ENCODE measurements around the gene SNAPC4.

DNA sequence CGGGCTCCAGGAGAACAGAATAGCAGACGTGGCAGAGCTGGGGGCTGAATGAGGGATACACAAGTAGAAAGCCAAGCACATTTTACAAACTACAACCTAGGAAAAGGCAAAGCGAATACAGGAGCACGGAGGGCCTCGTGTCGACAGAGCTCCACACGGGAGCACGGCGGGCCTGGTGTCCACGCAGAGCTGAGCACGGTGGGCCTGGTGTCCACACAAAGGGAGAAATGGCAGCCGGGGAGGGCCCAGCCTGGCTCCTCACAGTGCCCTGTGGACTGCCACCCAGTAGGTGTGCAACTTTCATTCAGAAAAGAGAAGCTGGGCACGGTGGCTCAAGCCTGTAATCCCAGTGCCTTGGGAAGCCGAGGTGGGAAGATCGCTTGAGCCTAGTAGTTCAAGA is 43.1 kb upstream of the SNAPC4 start:
- TF ChIP-seq TAF1 (IDR thresholded peaks at IDR 0.05; ENCODE audit: borderline replicate concordance, insufficient read depth, low read length), result no peak
- TF ChIP-seq SIN3A (IDR thresholded peaks at IDR 0.05; ENCODE audit: borderline replicate concordance, insufficient read depth, low read length), result no peak
